Tibial artery (tissue), 4 donors: ENCODE results near the gene PAXIP1.

ENCODE experiments used
- DNase-seq, 2 donors: peaks; one replicate each; pipeline ENCODE4 v3.0.0-alpha.2; 2019
- H3K27ac ChIP-seq, 2 donors: fragments of 200-600 bp; sonication (generic) in 1 of 2; 1 replicate in 1 of 2; 2 replicates in 1 of 2; pipeline ENCODE4 v1.5.1; 2018 to 2019; ENCODE audit warnings: mild to moderate bottlenecking in 1 of 2
- H3K27me3 ChIP-seq, 2 donors: fragments of 200-600 bp; sonication (generic) in 1 of 2; one replicate each; pipeline versions ENCODE4 v1.5.1 to v1.6.0; 2016 to 2019
- H3K36me3 ChIP-seq, 3 donors: fragments of 200-600 bp; sonication (generic) in 2 of 3; one replicate each; pipeline ENCODE4 v1.5.1; 2016 to 2019; ENCODE audit warnings: mild to moderate bottlenecking in 2 of 3
- H3K4me1 ChIP-seq, 4 donors: fragments of 200-600 bp; sonication (generic) in 2 of 4; 1 replicate in 3 of 4; 2 replicates in 1 of 4; pipeline ENCODE4 v1.5.1; 2016 to 2019
- H3K4me3 ChIP-seq, 2 donors: fragments of 200-600 bp; sonication (generic) in 1 of 2; 1 replicate in 1 of 2; 2 replicates in 1 of 2; pipeline ENCODE4 v1.5.1; 2018 to 2019; ENCODE audit warnings: mild to moderate bottlenecking in 2 of 2
- H3K9me3 ChIP-seq, 3 donors: fragments of 200-600 bp; sonication (generic) in 1 of 3; one replicate each; pipeline ENCODE4 v1.5.1; 2016 to 2019
- intact Hi-C: fragments of 100-400 bp; cut with DNase I; formaldehyde crosslinking; loops from one replicate; pipeline ENCODE4 v1.15.0; 2023; ENCODE audit warnings: low total_unique reads
- TF ChIP-seq, protein P1 (sequence below), 2 experiments: fragments of 200-600 bp in 1 of 2; fragments of 450-650 bp in 1 of 2; IDR thresholded peaks; one replicate each; pipeline ENCODE4 v1.5.1; 2017 to 2019; ENCODE audit warnings: antibody characterized with exemption in 2 of 2, mild to moderate bottlenecking in 1 of 2, moderate library complexity in 1 of 2

PAXIP1 gene

DNA sequence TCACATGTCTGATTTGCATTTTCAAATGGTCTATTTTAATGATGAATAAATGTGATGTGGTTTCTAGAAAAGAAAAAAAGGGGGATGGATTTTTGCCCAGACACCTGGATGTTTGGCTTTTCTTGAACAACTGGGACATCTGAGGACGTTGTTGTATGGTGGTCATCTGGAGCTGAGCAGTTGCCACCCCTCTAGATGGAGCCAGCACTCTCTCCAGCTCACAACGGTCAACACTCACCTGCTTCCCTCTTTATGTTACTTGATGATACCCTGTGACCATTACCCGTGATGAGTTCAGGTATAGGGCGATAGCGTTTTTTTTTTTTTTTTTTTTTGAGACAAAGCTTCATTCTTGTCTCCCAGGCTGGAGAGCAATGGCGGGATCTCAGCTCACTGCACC lies 30.1 kb upstream of the PAXIP1 start:
- TF ChIP-seq, protein P1, sequence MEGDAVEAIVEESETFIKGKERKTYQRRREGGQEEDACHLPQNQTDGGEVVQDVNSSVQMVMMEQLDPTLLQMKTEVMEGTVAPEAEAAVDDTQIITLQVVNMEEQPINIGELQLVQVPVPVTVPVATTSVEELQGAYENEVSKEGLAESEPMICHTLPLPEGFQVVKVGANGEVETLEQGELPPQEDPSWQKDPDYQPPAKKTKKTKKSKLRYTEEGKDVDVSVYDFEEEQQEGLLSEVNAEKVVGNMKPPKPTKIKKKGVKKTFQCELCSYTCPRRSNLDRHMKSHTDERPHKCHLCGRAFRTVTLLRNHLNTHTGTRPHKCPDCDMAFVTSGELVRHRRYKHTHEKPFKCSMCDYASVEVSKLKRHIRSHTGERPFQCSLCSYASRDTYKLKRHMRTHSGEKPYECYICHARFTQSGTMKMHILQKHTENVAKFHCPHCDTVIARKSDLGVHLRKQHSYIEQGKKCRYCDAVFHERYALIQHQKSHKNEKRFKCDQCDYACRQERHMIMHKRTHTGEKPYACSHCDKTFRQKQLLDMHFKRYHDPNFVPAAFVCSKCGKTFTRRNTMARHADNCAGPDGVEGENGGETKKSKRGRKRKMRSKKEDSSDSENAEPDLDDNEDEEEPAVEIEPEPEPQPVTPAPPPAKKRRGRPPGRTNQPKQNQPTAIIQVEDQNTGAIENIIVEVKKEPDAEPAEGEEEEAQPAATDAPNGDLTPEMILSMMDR (IDR thresholded peaks at IDR 0.05) = no peak
- H3K9me3 ChIP-seq = no peaks in the 10 kb centered on the region
- no peaks in the 10 kb centered on the region for H3K4me1 ChIP-seq
- H3K4me3 ChIP-seq = no peak overlapping the region
- DNase-seq = no peak
- H3K27me3 ChIP-seq = no peaks in the 10 kb centered on the region
- H3K36me3 ChIP-seq = no peaks in the 10 kb centered on the region
- H3K27ac ChIP-seq = no peak overlapping the region
- intact Hi-C loops = no loop called here

DNA sequence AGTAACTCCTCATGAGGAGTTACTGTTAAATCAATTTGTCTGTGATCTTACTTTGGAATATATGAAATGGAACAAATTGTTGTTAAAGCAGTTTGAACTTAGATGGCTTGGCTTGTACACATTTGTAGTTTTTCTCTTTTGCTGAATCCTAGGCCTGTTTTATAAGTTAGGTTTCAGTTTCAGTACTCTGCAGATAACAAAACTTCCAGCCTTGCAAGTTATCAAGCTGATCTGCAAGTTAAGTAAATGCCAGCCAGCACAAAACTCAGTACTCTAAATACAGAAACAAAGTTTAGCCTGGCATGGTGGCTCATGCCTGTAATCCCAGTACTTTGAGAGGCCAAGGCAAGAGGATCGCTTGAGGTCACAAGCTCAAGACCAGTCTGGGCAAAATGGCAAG lies 25.0 kb upstream of the PAXIP1 start:
- Histone ChIP-seq H3K36me3 (no peaks in the 10 kb centered on the region), H3K9me3 (no peaks in the 10 kb centered on the region), H3K27me3 (peaks cover 0 to 3% of the 10 kb centered on the region in 2 donors), H3K4me3 (no peak overlapping the region), H3K4me1 (no peaks in the 10 kb centered on the region), H3K27ac (no peak overlapping the region)
- TF ChIP-seq, protein P1 (IDR thresholded peaks at IDR 0.05) = no peak
- intact Hi-C loops = no loop called here
- DNase-seq = no peak

DNA sequence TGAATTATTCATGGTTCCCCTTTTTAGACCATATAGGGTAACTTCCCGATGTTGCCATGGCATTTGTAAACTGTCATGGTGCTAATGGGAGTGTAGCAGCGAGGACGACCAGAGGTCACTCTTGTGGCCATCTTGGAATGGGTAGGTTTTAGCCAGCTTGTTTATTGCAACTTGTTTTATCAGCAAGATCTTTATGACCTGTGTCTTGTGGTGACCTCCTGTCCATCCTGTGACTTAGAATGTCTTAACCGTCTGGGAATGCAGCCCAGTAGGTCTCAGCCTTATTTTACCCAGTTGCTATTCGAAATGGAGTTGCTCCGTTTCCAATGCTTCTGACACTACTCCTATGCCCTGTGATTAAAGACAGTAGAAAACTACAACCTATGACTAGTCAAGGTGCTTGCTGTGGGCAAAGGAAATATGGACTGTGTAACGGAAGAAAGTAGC lies 18.8 kb upstream of the PAXIP1 start:
- no peaks in the 10 kb centered on the region for H3K36me3 ChIP-seq

GRCh38 chr7:155020996-155021395 lies 18.1 kb upstream of the PAXIP1 start:
- no peak overlapping the region for H3K4me3 ChIP-seq
- no peaks in the 10 kb centered on the region for H3K9me3 ChIP-seq
- TF ChIP-seq, protein P1 (IDR thresholded peaks at IDR 0.05) = no peak
- intact Hi-C loops = no loop called here
- DNase-seq = no peak
- no peak overlapping the region for H3K27ac ChIP-seq
- H3K4me1 ChIP-seq = no peaks in the 10 kb centered on the region
- no peaks in the 10 kb centered on the region for H3K36me3 ChIP-seq
- peaks cover 0 to 4% of the 10 kb centered on the region in 2 donors for H3K27me3 ChIP-seq

More for the DNA sequence above, 18.8 kb upstream of the PAXIP1 start:
- TF ChIP-seq, protein P1 (IDR thresholded peaks at IDR 0.05) = no peak
- Histone ChIP-seq H3K4me1 (no peaks in the 10 kb centered on the region), H3K27me3 (peaks cover 0 to 4% of the 10 kb centered on the region in 2 donors), H3K9me3 (no peaks in the 10 kb centered on the region), H3K4me3 (no peak overlapping the region), H3K27ac (no peak overlapping the region)
- intact Hi-C loops = no loop called here
- DNase-seq = no peak

DNA sequence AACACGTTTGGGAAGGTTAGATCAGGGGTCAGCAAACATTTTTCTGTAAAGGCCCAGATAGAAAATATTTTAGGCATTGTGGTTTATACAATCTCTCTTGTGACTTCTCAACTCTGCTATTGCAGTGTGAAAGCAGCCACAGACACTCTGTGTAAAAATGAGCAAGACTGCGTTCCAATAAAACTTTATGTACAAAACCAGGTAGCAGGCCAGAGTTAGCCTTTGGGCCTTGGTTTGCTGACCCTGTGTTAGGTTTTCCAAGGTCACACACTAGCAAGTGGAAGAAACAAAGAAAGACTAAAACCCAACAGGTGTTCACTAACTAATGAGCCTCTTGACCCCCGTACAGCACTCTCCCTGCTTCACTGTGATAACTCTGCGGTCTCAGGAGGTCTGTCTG lies 14.9 kb upstream of the PAXIP1 start:
- Histone ChIP-seq H3K9me3 (no peaks in the 10 kb centered on the region), H3K4me3 (no peak overlapping the region), H3K36me3 (no peaks in the 10 kb centered on the region), H3K4me1 (no peaks in the 10 kb centered on the region), H3K27me3 (peaks cover 0 to under 1% of the 10 kb centered on the region in 2 donors), H3K27ac (no peak overlapping the region)
- DNase-seq = no peak
- intact Hi-C loops = no loop called here
- TF ChIP-seq, protein P1 (IDR thresholded peaks at IDR 0.05) = no peak

DNA sequence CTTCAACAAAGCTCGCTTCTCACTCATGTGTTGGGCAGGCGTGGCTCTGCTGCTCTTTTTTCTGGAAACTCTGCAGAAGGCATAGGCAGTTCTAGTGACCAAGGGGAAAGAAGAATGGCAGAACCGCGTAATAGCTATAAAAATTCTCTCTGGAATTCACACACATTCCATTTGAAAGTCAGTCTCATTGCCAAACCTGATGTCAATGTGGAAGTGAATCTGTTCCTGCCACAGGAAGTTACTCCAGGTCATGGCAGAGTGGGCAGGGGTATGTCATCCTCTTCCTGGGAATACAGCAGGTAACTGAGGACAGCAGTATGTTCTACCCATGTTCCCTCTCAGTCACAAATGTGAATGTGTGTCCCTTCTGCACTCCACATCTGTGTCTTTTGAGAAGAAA lies 8.2 kb upstream of the PAXIP1 start:
- Histone ChIP-seq H3K9me3 (no peaks in the 10 kb centered on the region), H3K27ac (no peak overlapping the region), H3K4me1 (no peaks in the 10 kb centered on the region), H3K27me3 (no peaks in the 10 kb centered on the region), H3K4me3 (no peak overlapping the region), H3K36me3 (no peaks in the 10 kb centered on the region)
- intact Hi-C loops = no loop called here
- DNase-seq = no peak
- TF ChIP-seq, protein P1 (IDR thresholded peaks at IDR 0.05) = no peak
